ENCODE measurements around the gene HNRNPH1. TPM values are rescaled to one million over a fixed set of nuclear protein-coding genes. Genes with fewer than 3 reads are reported as not detected.
A peak's percentile ranks its signal among the peaks of the same experiment; 100 is the strongest.

Gene HNRNPH1
- total and polyA plus RNA-seq, 2 of the 13 experiments (the other 11 are each of a cell fraction or from before 2014, with no cell fraction given) = 382 to 1,064 TPM

DNA sequence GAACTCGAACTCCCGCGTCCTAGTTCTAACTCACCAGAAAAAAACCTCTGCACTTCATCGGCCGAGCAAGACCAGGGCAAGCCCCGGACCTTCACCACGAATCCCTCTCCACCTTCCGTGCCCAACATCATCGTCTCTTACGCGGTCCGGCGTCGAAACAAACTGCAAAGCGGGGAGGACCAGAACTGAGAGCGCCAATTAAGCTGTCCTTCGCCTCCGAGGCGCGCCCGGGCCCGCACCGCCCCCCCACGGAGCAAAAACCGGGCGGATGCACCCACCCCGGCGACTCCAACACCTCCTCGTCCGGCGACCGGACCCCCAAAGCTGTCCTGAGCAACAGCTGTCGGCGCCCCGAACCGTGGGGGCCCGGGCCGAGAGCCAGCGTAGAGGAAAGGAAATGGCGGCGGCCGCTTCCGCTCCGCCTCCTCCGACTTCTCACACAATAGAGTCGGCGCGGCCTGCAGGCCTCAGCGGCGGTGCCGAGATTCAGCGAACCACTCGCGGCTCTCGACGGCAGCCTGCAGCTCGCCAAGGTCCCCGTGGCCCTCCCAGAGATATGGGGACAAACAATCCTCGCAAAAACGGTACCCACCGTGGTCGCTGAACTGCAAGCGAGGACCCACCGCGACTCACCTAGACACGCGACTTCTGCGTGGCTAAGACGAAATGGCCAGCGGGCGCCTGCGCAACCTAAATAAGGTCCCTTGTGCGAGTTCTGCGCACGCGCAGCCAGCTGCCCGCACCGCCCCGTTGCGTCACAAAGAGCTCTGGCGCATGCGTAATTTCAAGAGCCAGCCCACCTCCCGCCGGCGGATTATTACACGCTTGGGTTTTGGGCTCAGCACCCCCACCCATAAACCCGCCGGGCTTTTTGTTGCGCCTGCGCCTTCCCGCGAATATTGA lies at the start of gene HNRNPH1 (continued):
- no peak for TF ChIP-seq EHMT2 (IDR thresholded peaks at IDR 0.05; ENCODE audit: borderline replicate concordance, low read depth, low read length)
- TF ChIP-seq CREM (IDR thresholded peaks at IDR 0.05) = peak; percentile 84
- TF ChIP-seq CREM (CRISPR knock-in tag; IDR thresholded peaks at IDR 0.05) = no peak
- TF ChIP-seq, protein P1, sequence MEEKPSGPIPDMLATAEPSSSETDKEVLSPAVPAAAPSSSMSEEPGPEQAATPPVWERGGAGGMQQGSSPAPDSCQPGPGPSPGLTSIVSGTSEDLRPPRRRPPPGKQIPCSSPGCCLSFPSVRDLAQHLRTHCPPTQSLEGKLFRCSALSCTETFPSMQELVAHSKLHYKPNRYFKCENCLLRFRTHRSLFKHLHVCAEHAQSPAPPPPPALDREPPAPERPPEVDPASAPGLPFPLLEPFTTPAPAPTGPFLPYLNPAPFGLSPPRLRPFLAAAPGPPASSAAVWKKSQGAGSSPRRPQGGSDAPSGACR (CRISPR knock-in tag; IDR thresholded peaks at IDR 0.05) = 0 out of 2 replicates have a peak, but pooled peaks have one; percentile 76
- no peak for TF ChIP-seq KDM1A (CRISPR knock-in tag; IDR thresholded peaks at IDR 0.05)
- TF ChIP-seq SCMH1 (CRISPR knock-in tag; IDR thresholded peaks at IDR 0.05; ENCODE audit: borderline replicate concordance) = no peak
- peak; percentile 49 for TF ChIP-seq TBL1XR1 (IDR thresholded peaks at IDR 0.05; ENCODE audit: borderline replicate concordance, low read length, partially characterized antibody)
- no peak; the same call in none of the 2 replicates for TF ChIP-seq ZNF746 (CRISPR knock-in tag; IDR thresholded peaks at IDR 0.05)
- TF ChIP-seq, protein P2, sequence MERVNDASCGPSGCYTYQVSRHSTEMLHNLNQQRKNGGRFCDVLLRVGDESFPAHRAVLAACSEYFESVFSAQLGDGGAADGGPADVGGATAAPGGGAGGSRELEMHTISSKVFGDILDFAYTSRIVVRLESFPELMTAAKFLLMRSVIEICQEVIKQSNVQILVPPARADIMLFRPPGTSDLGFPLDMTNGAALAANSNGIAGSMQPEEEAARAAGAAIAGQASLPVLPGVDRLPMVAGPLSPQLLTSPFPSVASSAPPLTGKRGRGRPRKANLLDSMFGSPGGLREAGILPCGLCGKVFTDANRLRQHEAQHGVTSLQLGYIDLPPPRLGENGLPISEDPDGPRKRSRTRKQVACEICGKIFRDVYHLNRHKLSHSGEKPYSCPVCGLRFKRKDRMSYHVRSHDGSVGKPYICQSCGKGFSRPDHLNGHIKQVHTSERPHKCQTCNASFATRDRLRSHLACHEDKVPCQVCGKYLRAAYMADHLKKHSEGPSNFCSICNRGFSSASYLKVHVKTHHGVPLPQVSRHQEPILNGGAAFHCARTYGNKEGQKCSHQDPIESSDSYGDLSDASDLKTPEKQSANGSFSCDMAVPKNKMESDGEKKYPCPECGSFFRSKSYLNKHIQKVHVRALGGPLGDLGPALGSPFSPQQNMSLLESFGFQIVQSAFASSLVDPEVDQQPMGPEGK (CRISPR knock-in tag; IDR thresholded peaks at IDR 0.05) = peak; percentile 58
- TF ChIP-seq NR2C2 (CRISPR knock-in tag; IDR thresholded peaks at IDR 0.05; ENCODE audit: borderline replicate concordance) = no peak
- TF ChIP-seq SOX5 (CRISPR knock-in tag; IDR thresholded peaks at IDR 0.05; ENCODE audit: borderline replicate concordance) = no peak
- TF ChIP-seq NR1H2 (CRISPR knock-in tag; IDR thresholded peaks at IDR 0.05; ENCODE audit: borderline replicate concordance, low read depth) = no peak
- TF ChIP-seq, protein P3, sequence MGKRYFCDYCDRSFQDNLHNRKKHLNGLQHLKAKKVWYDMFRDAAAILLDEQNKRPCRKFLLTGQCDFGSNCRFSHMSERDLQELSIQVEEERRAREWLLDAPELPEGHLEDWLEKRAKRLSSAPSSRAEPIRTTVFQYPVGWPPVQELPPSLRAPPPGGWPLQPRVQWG (CRISPR knock-in tag; IDR thresholded peaks at IDR 0.05; ENCODE audit: borderline replicate concordance, low read depth) = no peak
- TF ChIP-seq ZNF180 (CRISPR knock-in tag; IDR thresholded peaks at IDR 0.05; ENCODE audit: borderline replicate concordance, low read depth) = no peak; the same call in 1 of the 2 replicates
- TF ChIP-seq, protein P4, sequence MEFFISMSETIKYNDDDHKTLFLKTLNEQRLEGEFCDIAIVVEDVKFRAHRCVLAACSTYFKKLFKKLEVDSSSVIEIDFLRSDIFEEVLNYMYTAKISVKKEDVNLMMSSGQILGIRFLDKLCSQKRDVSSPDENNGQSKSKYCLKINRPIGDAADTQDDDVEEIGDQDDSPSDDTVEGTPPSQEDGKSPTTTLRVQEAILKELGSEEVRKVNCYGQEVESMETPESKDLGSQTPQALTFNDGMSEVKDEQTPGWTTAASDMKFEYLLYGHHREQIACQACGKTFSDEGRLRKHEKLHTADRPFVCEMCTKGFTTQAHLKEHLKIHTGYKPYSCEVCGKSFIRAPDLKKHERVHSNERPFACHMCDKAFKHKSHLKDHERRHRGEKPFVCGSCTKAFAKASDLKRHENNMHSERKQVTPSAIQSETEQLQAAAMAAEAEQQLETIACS (CRISPR knock-in tag; IDR thresholded peaks at IDR 0.05) = no peak; the same call in 1 of the 2 replicates
- TF ChIP-seq MEIS2 (CRISPR knock-in tag; IDR thresholded peaks at IDR 0.05) = peak; percentile 56; the same call in 1 of the 2 replicates
- TF ChIP-seq, protein P5, sequence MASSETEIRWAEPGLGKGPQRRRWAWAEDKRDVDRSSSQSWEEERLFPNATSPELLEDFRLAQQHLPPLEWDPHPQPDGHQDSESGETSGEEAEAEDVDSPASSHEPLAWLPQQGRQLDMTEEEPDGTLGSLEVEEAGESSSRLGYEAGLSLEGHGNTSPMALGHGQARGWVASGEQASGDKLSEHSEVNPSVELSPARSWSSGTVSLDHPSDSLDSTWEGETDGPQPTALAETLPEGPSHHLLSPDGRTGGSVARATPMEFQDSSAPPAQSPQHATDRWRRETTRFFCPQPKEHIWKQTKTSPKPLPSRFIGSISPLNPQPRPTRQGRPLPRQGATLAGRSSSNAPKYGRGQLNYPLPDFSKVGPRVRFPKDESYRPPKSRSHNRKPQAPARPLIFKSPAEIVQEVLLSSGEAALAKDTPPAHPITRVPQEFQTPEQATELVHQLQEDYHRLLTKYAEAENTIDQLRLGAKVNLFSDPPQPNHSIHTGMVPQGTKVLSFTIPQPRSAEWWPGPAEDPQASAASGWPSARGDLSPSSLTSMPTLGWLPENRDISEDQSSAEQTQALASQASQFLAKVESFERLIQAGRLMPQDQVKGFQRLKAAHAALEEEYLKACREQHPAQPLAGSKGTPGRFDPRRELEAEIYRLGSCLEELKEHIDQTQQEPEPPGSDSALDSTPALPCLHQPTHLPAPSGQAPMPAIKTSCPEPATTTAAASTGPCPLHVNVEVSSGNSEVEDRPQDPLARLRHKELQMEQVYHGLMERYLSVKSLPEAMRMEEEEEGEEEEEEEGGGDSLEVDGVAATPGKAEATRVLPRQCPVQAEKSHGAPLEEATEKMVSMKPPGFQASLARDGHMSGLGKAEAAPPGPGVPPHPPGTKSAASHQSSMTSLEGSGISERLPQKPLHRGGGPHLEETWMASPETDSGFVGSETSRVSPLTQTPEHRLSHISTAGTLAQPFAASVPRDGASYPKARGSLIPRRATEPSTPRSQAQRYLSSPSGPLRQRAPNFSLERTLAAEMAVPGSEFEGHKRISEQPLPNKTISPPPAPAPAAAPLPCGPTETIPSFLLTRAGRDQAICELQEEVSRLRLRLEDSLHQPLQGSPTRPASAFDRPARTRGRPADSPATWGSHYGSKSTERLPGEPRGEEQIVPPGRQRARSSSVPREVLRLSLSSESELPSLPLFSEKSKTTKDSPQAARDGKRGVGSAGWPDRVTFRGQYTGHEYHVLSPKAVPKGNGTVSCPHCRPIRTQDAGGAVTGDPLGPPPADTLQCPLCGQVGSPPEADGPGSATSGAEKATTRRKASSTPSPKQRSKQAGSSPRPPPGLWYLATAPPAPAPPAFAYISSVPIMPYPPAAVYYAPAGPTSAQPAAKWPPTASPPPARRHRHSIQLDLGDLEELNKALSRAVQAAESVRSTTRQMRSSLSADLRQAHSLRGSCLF (CRISPR knock-in tag; IDR thresholded peaks at IDR 0.05; ENCODE audit: borderline replicate concordance) = no peak
- TF ChIP-seq ETV5 (CRISPR knock-in tag; IDR thresholded peaks at IDR 0.05; ENCODE audit: borderline replicate concordance) = peak; percentile 50

Data from HepG2 (cell line).